ENCODE results near the gene CRYZL1. TPM values are rescaled to one million over a fixed set of nuclear protein-coding genes. Genes with fewer than 3 reads are reported as not detected.

Gene CRYZL1
- total RNA-seq, 2 experiments from 2014 or later: 39.2 to 45.7 TPM

DNA sequence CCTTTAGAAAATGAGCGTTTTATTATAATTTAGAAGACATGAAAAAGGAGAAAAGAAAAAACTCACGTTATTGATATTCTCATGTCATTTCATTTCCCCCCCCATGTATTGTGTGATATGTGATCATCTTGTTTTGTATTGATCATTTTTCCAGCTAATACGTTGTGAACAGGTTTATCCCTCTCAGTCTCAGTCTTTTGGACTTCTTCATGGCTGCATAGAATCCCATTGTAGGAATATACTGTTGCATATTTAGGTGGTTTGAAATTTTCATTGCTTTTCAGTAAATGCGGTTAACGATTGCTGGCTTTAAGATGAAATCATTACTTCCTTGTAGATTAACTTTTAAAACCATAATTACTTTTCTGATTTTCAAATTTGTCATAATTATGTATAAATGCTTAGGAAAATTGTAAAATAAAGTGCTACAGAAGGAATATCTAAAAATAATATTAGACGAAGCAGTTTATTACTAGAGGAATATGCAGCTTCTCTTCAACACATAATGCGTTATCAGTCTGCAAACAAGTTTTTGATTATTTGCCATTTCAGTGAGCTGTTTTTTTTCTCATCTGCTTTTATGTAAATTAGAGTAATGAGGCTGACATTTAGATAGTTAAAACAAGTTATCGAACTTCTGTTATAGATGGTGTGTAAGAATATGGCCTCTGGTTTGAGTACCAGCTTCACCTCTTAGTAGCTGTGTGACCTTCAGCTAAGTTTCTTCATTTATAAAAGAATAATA is 96.9 kb downstream of the CRYZL1 start:
- POLR2A ChIA-PET: interaction anchor here (0.6 to 6.0 kb wide), 5 partner anchors 29 to 773 kb away, joined by 3 to 36 read pairs (median 6); partner anchors contain the start of genes DONSON, IL10RB, PAXBP1 and TMEM50B
- H3K27me3 Mint-ChIP-seq: no peaks in the 10 kb centered on the region
- H3K9me3 Mint-ChIP-seq: no peaks in the 10 kb centered on the region
- peaks cover 21% of the 10 kb centered on the region for H3K36me3 Mint-ChIP-seq
- ATAC-seq (ENCODE audit: low read depth): no peak
- peak overlapping the region; percentile 99 for H3K27ac Mint-ChIP-seq
- peaks cover 35% of the 10 kb centered on the region for H3K4me1 Mint-ChIP-seq
- peak overlapping the region; percentile 96 for H3K4me3 Mint-ChIP-seq
- no peak for DNase-seq

DNA sequence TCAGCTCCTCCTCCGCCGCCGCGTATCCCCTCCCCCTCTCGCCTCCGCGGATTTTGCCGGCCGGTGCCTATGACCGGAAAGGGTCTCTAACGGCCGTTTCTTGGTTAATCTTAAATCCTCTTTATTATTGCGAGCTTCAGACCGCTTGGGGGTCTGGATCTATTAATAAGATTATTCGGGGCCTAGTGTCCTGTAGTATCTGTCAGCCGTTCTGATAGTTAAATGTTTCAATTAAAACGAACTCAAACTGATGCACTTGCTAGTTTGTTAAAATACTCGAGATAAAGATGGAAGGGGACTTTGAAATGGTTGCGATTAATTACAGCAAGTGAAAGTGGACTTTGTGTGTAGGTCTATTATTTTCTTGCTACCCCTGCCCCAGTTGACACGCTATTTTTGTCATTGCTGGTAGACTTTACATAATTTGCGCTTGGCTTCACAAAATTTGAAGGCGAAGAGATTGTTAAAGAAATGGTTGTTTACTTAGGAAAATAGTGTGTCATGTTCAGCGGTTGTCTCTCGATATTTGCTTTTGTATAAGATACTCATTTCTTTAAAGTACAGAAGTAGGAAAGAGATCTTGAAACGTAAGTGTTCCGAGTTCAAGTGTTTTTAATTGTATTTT is 97.9 kb downstream of the CRYZL1 start:
- peaks cover 18% of the 10 kb centered on the region for H3K36me3 Mint-ChIP-seq
- POLR2A ChIA-PET: interaction anchor here (0.5 to 6.0 kb wide), 12 partner anchors 8 to 772 kb away, joined by 3 to 36 read pairs (median 4); partner anchors contain the start of genes DNAJC28, DONSON, IL10RB and PAXBP1
- H3K27ac Mint-ChIP-seq: peak overlapping the region; percentile 99
- peak overlapping the region; percentile 96 for H3K4me3 Mint-ChIP-seq
- peaks cover 40% of the 10 kb centered on the region for H3K4me1 Mint-ChIP-seq
- no peaks in the 10 kb centered on the region for H3K27me3 Mint-ChIP-seq
- ATAC-seq (ENCODE audit: low read depth) (no peak), DNase-seq (peak; percentile 80)
- H3K9me3 Mint-ChIP-seq: no peaks in the 10 kb centered on the region

- POLR2A ChIA-PET: interaction anchor here (0.5 to 6.0 kb wide), 15 partner anchors 8 to 276 kb away, joined by 3 to 36 read pairs (median 5); partner anchors contain the start of genes DNAJC28, DONSON, IL10RB and TMEM50B
- no peaks in the 10 kb centered on the region for H3K27me3 Mint-ChIP-seq
- peak within 1 kb of the TSS; percentile 96 for H3K4me3 Mint-ChIP-seq
- no peaks in the 10 kb centered on the region for H3K9me3 Mint-ChIP-seq
- ATAC-seq (ENCODE audit: low read depth) (peak; percentile 96), DNase-seq (peak; percentile 92)
- H3K4me1 Mint-ChIP-seq: peaks cover 38% of the 10 kb centered on the region
- peak within 1 kb of the TSS; percentile 99 for H3K27ac Mint-ChIP-seq
- H3K36me3 Mint-ChIP-seq: peaks cover 22% of the 10 kb centered on the region
These were observed 98.7 kb downstream of the CRYZL1 start, which contains the start of gene SON for GRCh38 chr21:33542640-33543504. Gene SON (plus strand): TSS chr21:33543038. CDS start chr21:33543093, 55 bp downstream.

DNA sequence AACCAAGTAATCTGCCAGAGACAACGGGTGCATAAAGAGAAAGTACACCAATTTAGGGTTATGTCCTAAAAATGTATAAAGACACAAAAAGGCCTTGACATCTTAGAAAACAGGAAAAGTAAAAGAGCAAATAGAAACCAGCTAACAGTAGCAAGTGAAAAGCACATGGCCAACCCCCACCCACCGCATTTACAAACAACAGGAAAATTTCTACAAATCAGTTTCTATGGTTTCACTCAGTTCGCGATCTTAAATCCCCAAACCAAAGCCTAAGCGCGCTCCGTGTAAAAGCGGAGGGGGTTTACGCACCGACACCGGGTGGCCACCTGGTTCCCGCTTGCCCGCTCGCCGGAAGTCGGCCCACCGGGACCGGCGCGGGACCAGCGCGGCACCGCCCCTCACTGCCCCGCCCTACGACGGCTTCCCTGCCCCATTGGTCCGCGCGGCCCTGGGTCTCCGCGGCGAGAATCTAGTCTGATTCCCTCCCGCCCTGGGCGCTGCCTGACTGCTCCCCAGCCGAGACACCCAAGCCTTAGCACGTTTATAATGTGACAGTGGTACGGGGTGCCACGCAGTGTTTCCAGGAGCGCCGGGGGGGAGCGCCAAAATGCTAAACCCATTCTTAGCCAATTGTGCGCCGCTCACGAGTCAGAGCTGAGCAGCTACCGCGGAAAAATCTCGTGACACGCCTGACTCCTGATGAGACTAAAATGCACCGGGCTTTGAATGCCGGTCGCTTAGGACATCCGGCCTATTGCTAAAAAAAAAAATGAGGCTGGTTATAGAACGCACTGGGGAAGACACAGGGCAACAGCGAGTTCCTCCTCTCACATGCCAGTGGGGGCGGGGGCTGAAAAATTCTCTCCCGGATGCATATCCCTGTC is 99.5 kb downstream of the CRYZL1 start, which contains the start of gene GART:
Gene GART, minus strand, starts transcription at position 362 of the 884 bp plus-strand sequence. CDS start 2,802 bp downstream, outside the sequence.
- H3K27ac Mint-ChIP-seq: peak within 1 kb of the TSS; percentile 99
- no peaks in the 10 kb centered on the region for H3K27me3 Mint-ChIP-seq
- DNase-seq: peak; percentile 88
- H3K4me3 Mint-ChIP-seq: peak within 1 kb of the TSS; percentile 96
- H3K4me1 Mint-ChIP-seq: peaks cover 40% of the 10 kb centered on the region
- H3K9me3 Mint-ChIP-seq: peaks cover 2% of the 10 kb centered on the region
- peaks cover 26% of the 10 kb centered on the region for H3K36me3 Mint-ChIP-seq
- POLR2A ChIA-PET: interaction anchor here (0.6 to 6.0 kb wide), 9 partner anchors 10 to 765 kb away, joined by 3 to 36 read pairs (median 6); partner anchors contain the start of genes DNAJC28, DONSON and TMEM50B
- peak; percentile 54 for ATAC-seq (ENCODE audit: low read depth)

DNA sequence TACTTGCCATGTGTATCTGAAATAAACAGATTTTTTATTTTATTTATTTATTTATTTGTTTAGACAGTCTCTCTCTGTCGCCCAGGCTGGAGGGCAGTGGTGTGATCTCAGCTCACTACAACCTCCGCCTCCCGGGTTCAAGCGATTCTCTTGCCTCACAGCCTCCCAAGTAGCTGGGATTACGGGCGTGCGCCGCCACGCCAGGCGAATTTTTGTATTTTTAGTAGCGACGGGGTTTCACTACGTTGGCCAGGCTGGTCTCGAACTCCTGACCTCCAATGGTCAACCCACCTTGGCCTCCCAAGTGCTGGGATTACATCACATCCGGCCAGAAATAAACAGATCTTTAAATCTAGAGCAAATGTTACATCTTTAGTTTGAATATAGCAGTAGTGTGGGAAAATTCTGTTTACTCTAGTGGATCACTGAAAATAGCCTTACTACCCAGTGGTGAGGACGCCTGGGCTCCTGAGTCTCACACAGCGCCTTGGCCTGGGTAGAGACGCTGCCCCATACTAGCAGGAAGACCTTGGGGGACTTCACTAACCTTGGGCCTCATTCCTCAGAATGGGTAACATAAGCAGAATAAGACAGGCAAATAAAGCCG is 100.3 kb downstream of the CRYZL1 start:
- ATAC-seq (ENCODE audit: low read depth): no peak
- DNase-seq: peak; percentile 33
- peaks cover 30% of the 10 kb centered on the region for H3K36me3 Mint-ChIP-seq
- peaks cover 40% of the 10 kb centered on the region for H3K4me1 Mint-ChIP-seq
- peak overlapping the region; percentile 96 for H3K4me3 Mint-ChIP-seq
- no peaks in the 10 kb centered on the region for H3K27me3 Mint-ChIP-seq
- peaks cover 2% of the 10 kb centered on the region for H3K9me3 Mint-ChIP-seq
- POLR2A ChIA-PET: interaction anchor here (1.2 to 6.0 kb wide), 4 partner anchors 10 to 61 kb away, joined by 3 to 36 read pairs (median 20); partner anchors contain the start of genes DNAJC28, DONSON and TMEM50B
- peak overlapping the region; percentile 99 for H3K27ac Mint-ChIP-seq

- Mint-ChIP-seq H3K36me3 (peaks cover 30% of the 10 kb centered on the region), H3K4me1 (peaks cover 36% of the 10 kb centered on the region), H3K4me3 (peak overlapping the region; percentile 96), H3K27me3 (no peaks in the 10 kb centered on the region), H3K27ac (peak overlapping the region; percentile 79), H3K9me3 (peaks cover 2% of the 10 kb centered on the region)
- POLR2A ChIA-PET: interaction anchor here (0.7 to 6.0 kb wide), 3 partner anchors 48 to 179 kb away, joined by 3 to 36 read pairs (median 33); partner anchors contain the start of genes DONSON and TMEM50B
- ATAC-seq (ENCODE audit: low read depth): no peak
- DNase-seq: no peak
These were observed 100.8 kb downstream of the CRYZL1 start for GRCh38 chr21:33540711-33541104.

DNA sequence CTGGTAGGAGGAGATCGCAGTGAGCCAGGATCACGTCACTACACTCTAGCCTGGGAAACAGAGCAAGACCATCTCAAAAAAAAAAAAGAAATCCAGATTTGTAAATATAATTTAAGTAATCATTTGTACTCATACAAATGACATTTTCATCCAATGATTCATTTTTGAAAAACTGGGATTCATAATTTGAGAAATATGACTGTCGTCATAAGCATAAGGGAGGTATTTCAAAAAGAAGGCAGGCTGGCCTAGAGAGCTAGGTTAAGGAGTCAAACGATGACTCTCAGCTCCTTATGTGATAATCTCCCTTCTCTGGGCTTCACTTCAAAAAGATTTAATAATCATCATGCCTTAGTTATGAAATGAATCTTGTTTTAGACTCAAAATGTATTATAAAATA is 101.9 kb downstream of the CRYZL1 start:
- Mint-ChIP-seq H3K27ac (no peak overlapping the region), H3K4me3 (no peak overlapping the region), H3K36me3 (peaks cover 31% of the 10 kb centered on the region), H3K27me3 (no peaks in the 10 kb centered on the region), H3K4me1 (peaks cover 31% of the 10 kb centered on the region), H3K9me3 (peaks cover 2% of the 10 kb centered on the region)
- POLR2A ChIA-PET: no interaction called here
- no peak for DNase-seq
- no peak for ATAC-seq (ENCODE audit: low read depth)

Other genes starting within 250 kb of the CRYZL1 start
- gene IFNGR2, start 238.3 kb downstream of the CRYZL1 start, total RNA-seq: 10 to 100 TPM; 17.8 to 18.8 TPM
- gene TMEM50B, start 161.8 kb downstream of the CRYZL1 start, total RNA-seq: 10 to 100 TPM; 72.6 to 80.3 TPM
- gene DNAJC28, start 150.0 kb downstream of the CRYZL1 start, total RNA-seq: 1 to 10 TPM; 1.2 to 1.5 TPM
- gene GART, start 99.6 kb downstream of the CRYZL1 start, total RNA-seq: 100 to 1,000 TPM; 102 to 117 TPM
- gene SON, start 98.7 kb downstream of the CRYZL1 start, total RNA-seq: 100 to 1,000 TPM; 357 to 376 TPM
- 10 to 100 TPM; 29.0 to 33.6 TPM for gene DONSON, start 53.1 kb downstream of the CRYZL1 start, total RNA-seq
- 1 to 10 TPM; 2.3 to 4.6 TPM for gene ITSN1, start 760 bp upstream of the CRYZL1 start, total RNA-seq

Measured in activated naive CD8-positive, alpha-beta T cell treated with anti-CD3 and anti-CD28 coated beads, Interleukin-2, amount 10 ng/mL, durations not matched to agents 7 days and 5 days (primary cell).